GM12892 (cell line): ENCODE measurements around the gene POLR2B.

Experiments
- POLR2A ChIP-seq: IDR thresholded peaks from 2 replicates; pipeline ENCODE4 v1.6.1; 2011; ENCODE audit warnings: low read depth, low read length, control low read depth
- TAF1 ChIP-seq: IDR thresholded peaks from 2 replicates; pipeline ENCODE4 v1.6.1; 2011; ENCODE audit warnings: low read depth, mild to moderate bottlenecking, control low read depth, low read length, borderline replicate concordance

DNA sequence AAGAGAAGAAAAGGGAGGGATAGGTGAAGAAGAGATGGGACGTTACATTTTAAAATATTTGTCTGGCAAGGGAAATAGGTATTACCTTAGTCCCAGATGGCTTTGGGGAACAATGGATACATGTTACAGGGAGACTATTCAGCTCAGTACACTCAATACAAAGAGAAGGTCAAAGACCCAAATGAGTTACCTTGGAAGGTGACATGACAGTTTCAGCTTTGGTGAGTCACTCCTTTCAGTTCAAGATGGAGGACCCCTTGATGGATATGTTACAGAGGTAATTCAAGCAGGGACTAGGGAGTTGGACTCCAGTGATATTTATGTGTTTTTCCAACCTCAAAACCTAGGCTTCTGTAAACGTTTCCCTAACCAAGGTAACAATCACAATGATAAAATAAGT is 6.3 kb upstream of the POLR2B start:
- TF ChIP-seq POLR2A (no peak), TAF1 (no peak)
